Omental fat pad (tissue), 4 donors: ENCODE results near the gene RHBDD2. TPM values are rescaled to one million over a fixed set of nuclear protein-coding genes. Genes with fewer than 3 reads are reported as not detected.
"Not testable (repeated sequence)": the region's sequence is repeated elsewhere in the genome, so short reads cannot be mapped to it uniquely, and the experiment has no call there.

Experiments
- ATAC-seq: fragments of 150-250 bp; one replicate; pipeline ENCODE4 v1.9.1; 2016; ENCODE audit warnings: mild to moderate bottlenecking, moderate library complexity; ENCODE audit not compliant: low FRiP score
- DNase-seq: peaks from one replicate; pipeline ENCODE4 v3.0.0-alpha.2; 2019; ENCODE audit warnings: low spot score
- CTCF ChIP-seq, 3 donors: fragments of 450-650 bp; IDR thresholded peaks; one replicate each; pipeline ENCODE4 v1.5.1; 2016 to 2017; ENCODE audit warnings: antibody characterized with exemption in 3 of 3, mild to moderate bottlenecking in 3 of 3, moderate library complexity in 2 of 3
- total RNA-seq, 4 donors: library from RNA; depleted of rRNA; stranded (reverse); fragments of >200 nt; gene quantifications; one replicate each; pipeline ENCODE4 v1.1.0, GENCODE V29; 2016

Gene RHBDD2
- total RNA-seq, 4 donors from 2014 or later, result 31.8 to 51.9 (median 33.0) TPM

- ATAC-seq (no peak), DNase-seq (no peak)
- TF ChIP-seq CTCF (IDR thresholded peaks at IDR 0.05), result no peak
These were observed 13.9 kb downstream of the RHBDD2 start for GRCh38 chr7:75892634-75893272.

- ATAC-seq, result no peak
- no peak for TF ChIP-seq CTCF (IDR thresholded peaks at IDR 0.05)
- no peak for DNase-seq
These were observed 18.0 kb downstream of the RHBDD2 start for GRCh38 chr7:75896803-75897327.

- no peak for DNase-seq
- no peak for TF ChIP-seq CTCF (IDR thresholded peaks at IDR 0.05)
- ATAC-seq, result no peak
These were observed 21.9 kb downstream of the RHBDD2 start for GRCh38 chr7:75900617-75901315.

GRCh38 chr7:75905785-75906604 is 27.2 kb downstream of the RHBDD2 start:
- TF ChIP-seq CTCF (IDR thresholded peaks at IDR 0.05), result no peak
- ATAC-seq (peak; percentile 94), DNase-seq (peak; percentile 53)

GRCh38 chr7:75906991-75907667 is 28.3 kb downstream of the RHBDD2 start:
- DNase-seq (no peak), ATAC-seq (no peak)
- no peak for TF ChIP-seq CTCF (IDR thresholded peaks at IDR 0.05)

- DNase-seq, ATAC-seq: not testable (repeated sequence)
These were observed 28.8 kb downstream of the RHBDD2 start for GRCh38 chr7:75907668-75908039.
